RWPE1 (cell line): ENCODE results near the gene LRRC2.

Experiments used
- CTCF ChIA-PET: fragments of 350-600 bp; sonication (Branson Sonifier 250); formaldehyde crosslinking; extraction: SDS; loops from one replicate; lab custom pipeline; 2021; lab: Yijun Ruan, JAX
- POLR2A ChIA-PET: fragments of 400-600 bp; formaldehyde crosslinking; extraction: SDS; loops from one replicate; lab custom pipeline; 2020; ENCODE audit warnings: antibody characterized with exemption; ENCODE audit not compliant: low non-redundant PET; lab: Yijun Ruan, JAX
- DNase-seq: peaks from one replicate; pipeline ENCODE4 v3.0.0; 2012; ENCODE audit warnings: low spot score
- H3K27ac ChIP-seq: fragments of 450-650 bp; 2 replicates; pipeline ENCODE4 v1.5.1; 2017
- TF ChIP-seq, protein P1 (sequence below): fragments of 450-650 bp; conservative IDR thresholded peaks from 2 replicates; pipeline ENCODE4 v1.5.1; 2017; ENCODE audit warnings: low read depth, mild to moderate bottlenecking

The LRRC2 gene

GRCh38 chr3:46559091-46559704 lies 6.9 kb downstream of the LRRC2 start:
- ChIA-PET POLR2A (no interaction called here), CTCF (no interaction called here)
- no peak overlapping the region for H3K27ac ChIP-seq
- TF ChIP-seq, protein P1, sequence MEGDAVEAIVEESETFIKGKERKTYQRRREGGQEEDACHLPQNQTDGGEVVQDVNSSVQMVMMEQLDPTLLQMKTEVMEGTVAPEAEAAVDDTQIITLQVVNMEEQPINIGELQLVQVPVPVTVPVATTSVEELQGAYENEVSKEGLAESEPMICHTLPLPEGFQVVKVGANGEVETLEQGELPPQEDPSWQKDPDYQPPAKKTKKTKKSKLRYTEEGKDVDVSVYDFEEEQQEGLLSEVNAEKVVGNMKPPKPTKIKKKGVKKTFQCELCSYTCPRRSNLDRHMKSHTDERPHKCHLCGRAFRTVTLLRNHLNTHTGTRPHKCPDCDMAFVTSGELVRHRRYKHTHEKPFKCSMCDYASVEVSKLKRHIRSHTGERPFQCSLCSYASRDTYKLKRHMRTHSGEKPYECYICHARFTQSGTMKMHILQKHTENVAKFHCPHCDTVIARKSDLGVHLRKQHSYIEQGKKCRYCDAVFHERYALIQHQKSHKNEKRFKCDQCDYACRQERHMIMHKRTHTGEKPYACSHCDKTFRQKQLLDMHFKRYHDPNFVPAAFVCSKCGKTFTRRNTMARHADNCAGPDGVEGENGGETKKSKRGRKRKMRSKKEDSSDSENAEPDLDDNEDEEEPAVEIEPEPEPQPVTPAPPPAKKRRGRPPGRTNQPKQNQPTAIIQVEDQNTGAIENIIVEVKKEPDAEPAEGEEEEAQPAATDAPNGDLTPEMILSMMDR, result no peak
- no peak for DNase-seq

GRCh38 chr3:46558184-46559043 lies 7.7 kb downstream of the LRRC2 start:
- POLR2A ChIA-PET, result no interaction called here
- no peak overlapping the region; the same call in 1 of the 2 replicates for H3K27ac ChIP-seq
- CTCF ChIA-PET, result interaction anchor here (0.6 to 1.5 kb wide), 4 partner anchors 52 to 70 kb away, joined by 3 to 6 read pairs (median 4); no protein-coding TSS in a partner anchor

DNA sequence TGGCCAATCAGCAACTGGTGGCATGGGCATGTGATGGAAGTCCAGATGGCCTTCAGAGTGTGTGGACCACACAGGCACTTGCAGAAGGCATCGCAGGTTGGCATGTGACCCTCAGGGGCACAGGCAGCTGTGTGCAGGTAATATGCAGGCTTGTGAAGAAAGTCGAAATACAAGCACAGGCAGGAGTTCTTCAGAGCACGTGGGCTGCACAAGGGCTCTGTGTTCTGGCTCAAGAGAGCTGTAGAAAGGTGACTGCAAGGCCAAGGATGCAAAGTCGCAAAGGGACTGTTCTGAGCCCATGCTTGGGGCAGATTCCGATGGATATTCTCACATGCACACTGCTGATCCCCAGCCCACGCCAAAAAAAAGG lies 8.3 kb downstream of the LRRC2 start:
- ChIA-PET CTCF (interaction anchor here (0.6 to 1.5 kb wide), 4 partner anchors 53 to 70 kb away, joined by 3 to 6 read pairs (median 4); no protein-coding TSS in a partner anchor), POLR2A (no interaction called here)
- TF ChIP-seq, protein P1, result no peak
- H3K27ac ChIP-seq, result peak overlapping the region; percentile 73; the same call in 1 of the 2 replicates
- DNase-seq, result no peak

More at GRCh38 chr3:46558184-46559043, 7.7 kb downstream of the LRRC2 start:
- DNase-seq, result peak; percentile 68
- TF ChIP-seq, protein P1, result peak; percentile 17; the same call in 1 of the 2 replicates

GRCh38 chr3:46553154-46553553 lies 12.9 kb downstream of the LRRC2 start:
- TF ChIP-seq, protein P1, result no peak
- DNase-seq, result no peak
- ChIA-PET POLR2A (no interaction called here), CTCF (no interaction called here)
- no peak overlapping the region for H3K27ac ChIP-seq

GRCh38 chr3:46552538-46552937 lies 13.6 kb downstream of the LRRC2 start:
- TF ChIP-seq, protein P1, result no peak
- ChIA-PET POLR2A (no interaction called here), CTCF (no interaction called here)
- no peak for DNase-seq
- H3K27ac ChIP-seq, result no peak overlapping the region

DNA sequence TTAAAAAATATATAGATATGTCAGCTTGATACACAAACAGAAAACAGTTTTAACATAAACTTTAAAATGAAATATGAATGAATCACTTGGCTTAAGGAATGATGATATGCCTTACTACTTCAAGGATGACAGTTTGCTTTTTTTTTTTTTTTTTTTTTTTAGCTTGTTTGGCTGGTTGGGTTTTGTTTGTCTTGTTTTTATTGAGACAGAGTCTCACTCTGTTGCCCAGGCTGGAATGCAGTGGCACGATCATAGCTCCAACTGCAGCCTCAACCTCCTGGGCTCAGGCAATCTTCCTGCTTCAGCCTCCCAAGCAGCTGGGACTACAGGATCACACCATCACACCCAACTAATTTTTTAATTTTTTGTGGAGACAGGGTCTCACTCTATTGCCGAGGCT lies 14.5 kb downstream of the LRRC2 start:
- no peak overlapping the region for H3K27ac ChIP-seq
- no peak for DNase-seq
- ChIA-PET CTCF (no interaction called here), POLR2A (no interaction called here)
- TF ChIP-seq, protein P1, result no peak
